DND-41 (cell line): ENCODE data around the gene STARD10.

ENCODE experiments used
- EZH2 ChIP-seq: IDR thresholded peaks from 3 replicates; pipeline ENCODE4 v1.6.1; 2012; ENCODE audit warnings: borderline replicate concordance, low read depth, mild to moderate bottlenecking, moderate library complexity, low read length, inconsistent platforms; ENCODE audit not compliant: severe bottlenecking
- TF ChIP-seq, protein P1 (sequence below): IDR thresholded peaks from 2 replicates; pipeline ENCODE4 v1.5.1; 2012; ENCODE audit warnings: borderline replicate concordance, low read length, moderate library complexity, mild to moderate bottlenecking; ENCODE audit not compliant: poor library complexity, severe bottlenecking; ENCODE audit errors: extremely low read depth

DNA sequence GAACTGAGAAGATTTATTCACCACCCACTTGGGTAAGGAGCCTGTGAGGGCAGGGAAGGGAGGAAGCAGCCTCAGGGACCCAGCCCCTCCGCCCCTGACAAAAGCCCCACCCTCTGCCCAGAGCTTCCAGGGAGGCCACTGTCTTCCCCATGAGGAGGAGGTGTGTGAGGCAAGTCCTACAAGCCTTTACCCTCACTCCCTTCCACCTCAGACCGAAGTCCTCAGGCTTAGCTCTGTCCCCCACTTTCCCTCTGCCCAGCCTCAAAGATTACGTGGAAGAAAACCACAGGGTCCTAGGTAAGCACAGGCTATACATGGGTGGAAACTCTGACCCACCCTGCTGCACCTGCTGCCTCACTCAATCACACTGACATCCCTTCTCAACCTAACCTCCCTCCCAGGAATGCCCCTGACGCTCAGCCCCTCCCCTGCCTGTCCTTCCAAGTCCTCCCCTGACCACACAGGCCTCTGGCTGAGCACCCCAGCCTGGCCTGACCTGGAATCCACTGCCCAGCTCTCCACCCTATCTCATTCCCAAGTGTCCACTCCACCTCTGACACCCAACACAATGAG, 38.0 kb downstream of the STARD10 start:
- TF ChIP-seq EZH2: no peak
- TF ChIP-seq, protein P1, sequence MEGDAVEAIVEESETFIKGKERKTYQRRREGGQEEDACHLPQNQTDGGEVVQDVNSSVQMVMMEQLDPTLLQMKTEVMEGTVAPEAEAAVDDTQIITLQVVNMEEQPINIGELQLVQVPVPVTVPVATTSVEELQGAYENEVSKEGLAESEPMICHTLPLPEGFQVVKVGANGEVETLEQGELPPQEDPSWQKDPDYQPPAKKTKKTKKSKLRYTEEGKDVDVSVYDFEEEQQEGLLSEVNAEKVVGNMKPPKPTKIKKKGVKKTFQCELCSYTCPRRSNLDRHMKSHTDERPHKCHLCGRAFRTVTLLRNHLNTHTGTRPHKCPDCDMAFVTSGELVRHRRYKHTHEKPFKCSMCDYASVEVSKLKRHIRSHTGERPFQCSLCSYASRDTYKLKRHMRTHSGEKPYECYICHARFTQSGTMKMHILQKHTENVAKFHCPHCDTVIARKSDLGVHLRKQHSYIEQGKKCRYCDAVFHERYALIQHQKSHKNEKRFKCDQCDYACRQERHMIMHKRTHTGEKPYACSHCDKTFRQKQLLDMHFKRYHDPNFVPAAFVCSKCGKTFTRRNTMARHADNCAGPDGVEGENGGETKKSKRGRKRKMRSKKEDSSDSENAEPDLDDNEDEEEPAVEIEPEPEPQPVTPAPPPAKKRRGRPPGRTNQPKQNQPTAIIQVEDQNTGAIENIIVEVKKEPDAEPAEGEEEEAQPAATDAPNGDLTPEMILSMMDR: no peak
